ENCODE results near the gene ZCWPW1. TPM values are rescaled to one million over a fixed set of nuclear protein-coding genes. Genes with fewer than 3 reads are reported as not detected.

Gene ZCWPW1
- total and polyA plus RNA-seq, 2 experiments from 2014 or later, result 0.59 to 2.7 TPM

- TF ChIP-seq ZNF462 (CRISPR knock-in tag; IDR thresholded peaks at IDR 0.05) (no peak), NANOG (IDR thresholded peaks at IDR 0.05; ENCODE audit: borderline replicate concordance) (no peak)
These were observed 50.3 kb downstream of the ZCWPW1 start (continued) for GRCh38 chr7:100378114-100378755.

GRCh38 chr7:100376066-100376465 lies 52.4 kb downstream of the ZCWPW1 start:
- Histone ChIP-seq H3K4me1 (ENCODE audit: insufficient read depth) (no peaks in the 10 kb centered on the region; the same call in 1 of the 2 replicates), H3K4me2 (no peak overlapping the region), H3K79me2 (replicated peaks; ENCODE audit: insufficient read depth) (no peaks in the 10 kb centered on the region), H2AFZ (no peak overlapping the region), H3K27me3 (ENCODE audit: insufficient read depth) (peaks cover 4% of the 10 kb centered on the region; the same call in 1 of the 2 replicates), H3F3A (replicated peaks; ENCODE audit: low read depth) (no peaks in the 10 kb centered on the region), H3K27ac (ENCODE audit: low read depth) (no peak overlapping the region), H3K36me3 (ENCODE audit: insufficient read depth) (no peaks in the 10 kb centered on the region), H4K20me1 (replicated peaks; ENCODE audit: insufficient read depth) (no peaks in the 10 kb centered on the region), H3K4me3 (no peak overlapping the region), H3K9me2 (ENCODE audit: insufficient read depth) (no peaks in the 10 kb centered on the region)
- DNase-seq (ENCODE audit: low spot score) (no peak), ATAC-seq (no peak)
- Mint-ChIP-seq H3K36me3 (ENCODE audit: low read depth) (no peaks in the 10 kb centered on the region; the same call in 2 of the 3 replicates), H3K4me1 (peaks cover 24% of the 10 kb centered on the region; the same call in 2 of the 3 replicates), H3K9me3 (no peaks in the 10 kb centered on the region), H3K27ac (no peak overlapping the region), H3K4me3 (no peak overlapping the region), H3K27me3 (ENCODE audit: insufficient read depth, low read depth, poor library complexity) (peaks cover 10% of the 10 kb centered on the region)
- TF ChIP-seq CTCF (conservative IDR thresholded peaks at IDR 0.05; ENCODE audit: low read depth in 2 of 2) (no peak), REST (IDR thresholded peaks at IDR 0.05; ENCODE audit: unreplicated experiment) (no peak), ZNF331 (CRISPR knock-in tag; IDR thresholded peaks at IDR 0.05; ENCODE audit: low read depth) (no peak), JUNB (IDR thresholded peaks at IDR 0.05; ENCODE audit: unreplicated experiment) (no peak), EZH2 (IDR thresholded peaks at IDR 0.05; ENCODE audit: low read depth, unreplicated experiment) (no peak)

All from GM23338 (cell line).